ENCODE results near the gene CSRNP3. TPM values are rescaled to one million over a fixed set of nuclear protein-coding genes. Genes with fewer than 3 reads are reported as not detected.
"Not testable (repeated sequence)": the region's sequence is repeated elsewhere in the genome, so short reads cannot be mapped to it uniquely, and the experiment has no call there.

CSRNP3 gene
- total RNA-seq, 1 experiment from 2014 or later = not detected

GRCh38 chr2:165587335-165587938 lies 117.9 kb downstream of the CSRNP3 start:
- no peak for DNase-seq (ENCODE audit: low read depth)

GRCh38 chr2:165590999-165591398 lies 121.5 kb downstream of the CSRNP3 start:
- not testable (repeated sequence) for DNase-seq (ENCODE audit: low read depth)

- DNase-seq (ENCODE audit: low read depth) = no peak
These were observed 123.6 kb downstream of the CSRNP3 start for GRCh38 chr2:165593081-165593480.

- DNase-seq (ENCODE audit: low read depth) = no peak
These were observed 124.9 kb downstream of the CSRNP3 start for GRCh38 chr2:165594231-165594934.

- DNase-seq (ENCODE audit: low read depth) = no peak
These were observed 125.4 kb downstream of the CSRNP3 start for GRCh38 chr2:165594935-165595255.

- DNase-seq (ENCODE audit: low read depth) = no peak
These were observed 127.3 kb downstream of the CSRNP3 start for GRCh38 chr2:165596788-165597187.

- DNase-seq (ENCODE audit: low read depth) = no peak
These were observed 131.8 kb downstream of the CSRNP3 start for GRCh38 chr2:165601065-165601830.

- no peak for DNase-seq (ENCODE audit: low read depth)
These were observed 132.5 kb downstream of the CSRNP3 start for GRCh38 chr2:165601928-165602521.

- no peak for DNase-seq (ENCODE audit: low read depth)
These were observed 140.2 kb downstream of the CSRNP3 start for GRCh38 chr2:165609672-165610071.

GRCh38 chr2:165610591-165611029 lies 141.1 kb downstream of the CSRNP3 start:
- no peak for DNase-seq (ENCODE audit: low read depth)

GRCh38 chr2:165617741-165618481 lies 148.4 kb downstream of the CSRNP3 start:
- no peak for DNase-seq (ENCODE audit: low read depth)

GRCh38 chr2:165618806-165619205 lies 149.3 kb downstream of the CSRNP3 start:
- DNase-seq (ENCODE audit: low read depth) = no peak

GRCh38 chr2:165621086-165621560 lies 151.6 kb downstream of the CSRNP3 start:
- no peak for DNase-seq (ENCODE audit: low read depth)

- no peak for DNase-seq (ENCODE audit: low read depth)
These were observed 153.7 kb downstream of the CSRNP3 start for GRCh38 chr2:165623161-165623560.

- no peak for DNase-seq (ENCODE audit: low read depth)
These were observed 154.4 kb downstream of the CSRNP3 start for GRCh38 chr2:165623783-165624469.

GRCh38 chr2:165624470-165624800 lies 154.9 kb downstream of the CSRNP3 start:
- DNase-seq (ENCODE audit: low read depth) = no peak

- DNase-seq (ENCODE audit: low read depth) = no peak
These were observed 158.0 kb downstream of the CSRNP3 start for GRCh38 chr2:165627470-165627869.

- DNase-seq (ENCODE audit: low read depth) = no peak
These were observed 160.3 kb downstream of the CSRNP3 start for GRCh38 chr2:165629776-165630175.

GRCh38 chr2:165630236-165630635 lies 160.7 kb downstream of the CSRNP3 start:
- DNase-seq (ENCODE audit: low read depth) = no peak

- DNase-seq (ENCODE audit: low read depth) = no peak
These were observed 161.6 kb downstream of the CSRNP3 start for GRCh38 chr2:165631089-165631488.

GRCh38 chr2:165632594-165632993 lies 163.1 kb downstream of the CSRNP3 start:
- DNase-seq (ENCODE audit: low read depth) = no peak
